CD4-positive, CD25-positive, alpha-beta regulatory T cell (primary cell): ENCODE results near the gene ELMO1. TPM values are rescaled to one million over a fixed set of nuclear protein-coding genes. Genes with fewer than 3 reads are reported as not detected.

Experiments
- ATAC-seq, 2 donors: fragments of 150-1000 bp; cut with Tn5 transposase; one replicate each; pipeline ENCODE4 v1.10.0; 2021; ENCODE audit warnings: low read depth in 2 of 2, moderate number of reproducible peaks in 2 of 2, moderate library complexity in 1 of 2
- DNase-seq, 3 donors: peaks; one replicate each; pipeline versions ENCODE4 v3.0.0 to v3.0.0-alpha.2; 2012 to 2022; ENCODE audit warnings: mixed read lengths in 1 of 3
- H3K27ac ChIP-seq: one replicate; pipeline ENCODE4 v1.7.0; 2013; ENCODE audit warnings: mild to moderate bottlenecking, low read length; ENCODE audit not compliant: insufficient read depth, poor library complexity, severe bottlenecking
- H3K27me3 ChIP-seq: one replicate; pipeline ENCODE4 v1.7.0; 2013; ENCODE audit warnings: low read length; ENCODE audit not compliant: control insufficient read depth, insufficient read depth
- H3K36me3 ChIP-seq: one replicate; pipeline ENCODE4 v1.7.0; 2013; ENCODE audit warnings: mild to moderate bottlenecking, low read length, moderate library complexity; ENCODE audit not compliant: control insufficient read depth, insufficient read depth
- H3K4me1 ChIP-seq: 2 replicates; pipeline ENCODE4 v1.7.0; 2013; ENCODE audit warnings: mild to moderate bottlenecking, low read length; ENCODE audit not compliant: insufficient read depth, control insufficient read depth, poor library complexity, severe bottlenecking
- H3K4me3 ChIP-seq: one replicate; pipeline ENCODE4 v1.7.0; 2013; ENCODE audit warnings: low read depth, mild to moderate bottlenecking, low read length, moderate library complexity
- H3K9me3 ChIP-seq, 2 experiments: 1 replicate in 1 of 2; 2 replicates in 1 of 2; pipeline ENCODE4 v1.7.0; 2013; ENCODE audit warnings: low read length in 2 of 2, mild to moderate bottlenecking in 1 of 2, moderate library complexity in 1 of 2; ENCODE audit not compliant: control insufficient read depth in 2 of 2
- H3K27ac Mint-ChIP-seq, 3 donors: one replicate each; pipeline ENCODE4 v1.8.0; 2020 to 2022; ENCODE audit warnings: mild to moderate bottlenecking in 3 of 3, mixed read lengths in 3 of 3, moderate library complexity in 2 of 3
- H3K27me3 Mint-ChIP-seq: one replicate; pipeline ENCODE4 v1.8.0; 2022; ENCODE audit warnings: mild to moderate bottlenecking, mixed read lengths
- H3K36me3 Mint-ChIP-seq: one replicate; pipeline ENCODE4 v1.8.0; 2020; ENCODE audit warnings: mixed read lengths
- H3K4me1 Mint-ChIP-seq, 4 donors: one replicate each; pipeline ENCODE4 v1.8.0; 2020 to 2022; ENCODE audit warnings: mixed read lengths in 4 of 4, mild to moderate bottlenecking in 1 of 4
- H3K4me3 Mint-ChIP-seq, 4 donors: one replicate each; pipeline ENCODE4 v1.8.0; 2020 to 2022; ENCODE audit warnings: mild to moderate bottlenecking in 4 of 4, mixed read lengths in 4 of 4, moderate library complexity in 3 of 4
- H3K9me3 Mint-ChIP-seq, 7 donors: one replicate each; pipeline ENCODE4 v1.8.0; 2020 to 2022; ENCODE audit warnings: mixed read lengths in 7 of 7, mild to moderate bottlenecking in 3 of 7, moderate library complexity in 2 of 7
- polyA plus RNA-seq, 4 donors: library from polyadenylated mRNA; unstranded; fragments of 300-500 nt; fragmentation: Illumina TruSeq; gene quantifications; one replicate each; pipeline ENCODE4 v1.2.3, GENCODE V29; 2021
- total RNA-seq: library from RNA; stranded (reverse); gene quantifications from one replicate; pipeline ENCODE4 v1.2.3, GENCODE V29; 2022

The ELMO1 gene
- total and polyA plus RNA-seq, 5 donors from 2014 or later: 39.5 to 162 (median 53.5) TPM

GRCh38 chr7:37277513-37277912 lies 171.2 kb downstream of the ELMO1 start:
- Mint-ChIP-seq H3K4me1 (peaks cover 11 to 66% (median 55%) of the 10 kb centered on the region in 4 donors), H3K4me3 (no peak overlapping the region), H3K9me3 (peaks cover 0 to 2% (median 0%) of the 10 kb centered on the region in 7 donors), H3K27me3 (no peaks in the 10 kb centered on the region), H3K27ac (peak overlapping the region in 2 of 3 donors; percentile 6 to 60), H3K36me3 (peaks cover 32% of the 10 kb centered on the region)
- ATAC-seq (no peak), DNase-seq (no peak)
- H3K4me3 ChIP-seq: no peak overlapping the region
- H3K9me3 ChIP-seq: no peaks in the 10 kb centered on the region
- no peaks in the 10 kb centered on the region for H3K27me3 ChIP-seq
- peaks cover 4% of the 10 kb centered on the region for H3K4me1 ChIP-seq
- H3K36me3 ChIP-seq: no peaks in the 10 kb centered on the region
- no peak overlapping the region for H3K27ac ChIP-seq

DNA sequence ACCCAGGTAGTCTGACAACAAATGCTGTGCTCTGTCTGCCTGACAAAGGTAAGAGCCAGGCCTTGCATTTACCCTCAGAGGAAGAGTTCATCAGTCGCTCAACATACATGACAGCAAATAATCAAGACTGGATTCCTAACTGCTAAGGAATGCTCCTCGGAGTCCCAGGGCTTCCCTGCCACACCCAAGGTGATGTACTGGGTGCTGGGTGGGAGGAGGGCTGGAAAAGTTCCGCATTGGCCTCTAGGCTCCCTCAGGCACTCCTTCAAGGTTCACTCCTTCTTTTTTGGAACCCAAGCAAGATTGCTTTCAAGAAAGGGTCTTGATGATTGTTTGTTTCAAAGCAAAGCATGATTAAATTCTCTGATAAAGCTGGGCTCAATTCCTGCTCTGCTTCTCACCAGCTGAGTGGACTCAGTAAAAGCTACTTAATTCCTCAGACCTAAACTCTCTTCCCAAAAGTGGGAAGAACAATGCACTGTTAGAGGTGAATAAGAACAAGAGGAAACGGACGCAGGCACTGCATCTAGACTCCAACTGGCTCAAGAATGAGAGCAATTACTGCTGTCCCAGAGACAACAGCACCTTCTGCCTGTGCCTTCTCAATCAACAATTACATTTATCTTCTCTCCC lies 173.5 kb downstream of the ELMO1 start:
- H3K9me3 Mint-ChIP-seq: no peaks in the 10 kb centered on the region
- peaks cover 14 to 69% (median 53%) of the 10 kb centered on the region in 4 donors for H3K4me1 Mint-ChIP-seq
- no peak for ATAC-seq

GRCh38 chr7:37273891-37274290 lies 174.8 kb downstream of the ELMO1 start:
- H3K9me3 Mint-ChIP-seq: no peaks in the 10 kb centered on the region
- H3K36me3 ChIP-seq: peaks cover 6% of the 10 kb centered on the region
- ATAC-seq: no peak

More for the DNA sequence above, 173.5 kb downstream of the ELMO1 start:
- Histone ChIP-seq H3K9me3 (no peaks in the 10 kb centered on the region), H3K27ac (no peak overlapping the region), H3K4me3 (no peak overlapping the region), H3K36me3 (peaks cover 2% of the 10 kb centered on the region), H3K4me1 (peaks cover 4% of the 10 kb centered on the region), H3K27me3 (no peaks in the 10 kb centered on the region)
- Mint-ChIP-seq H3K4me3 (no peak overlapping the region), H3K27me3 (no peaks in the 10 kb centered on the region), H3K36me3 (peaks cover 31% of the 10 kb centered on the region), H3K27ac (peak overlapping the region in 1 of 3 donors; percentile 74)
- DNase-seq: no peak

GRCh38 chr7:37269711-37270508 lies 178.8 kb downstream of the ELMO1 start:
- H3K36me3 Mint-ChIP-seq: peaks cover 31% of the 10 kb centered on the region
- DNase-seq: no peak

More at GRCh38 chr7:37273891-37274290, 174.8 kb downstream of the ELMO1 start:
- no peaks in the 10 kb centered on the region for H3K27me3 ChIP-seq
- no peaks in the 10 kb centered on the region for H3K9me3 ChIP-seq
- no peak overlapping the region for H3K4me3 ChIP-seq
- H3K27me3 Mint-ChIP-seq: no peaks in the 10 kb centered on the region
- peak overlapping the region; percentile 64 to 79 (median 76) for H3K27ac Mint-ChIP-seq
- no peak for DNase-seq
- peaks cover 35% of the 10 kb centered on the region for H3K36me3 Mint-ChIP-seq
- no peak overlapping the region for H3K4me3 Mint-ChIP-seq
- peaks cover 14 to 66% (median 51%) of the 10 kb centered on the region in 4 donors for H3K4me1 Mint-ChIP-seq
- H3K27ac ChIP-seq: no peak overlapping the region
- peaks cover 4% of the 10 kb centered on the region for H3K4me1 ChIP-seq

DNA sequence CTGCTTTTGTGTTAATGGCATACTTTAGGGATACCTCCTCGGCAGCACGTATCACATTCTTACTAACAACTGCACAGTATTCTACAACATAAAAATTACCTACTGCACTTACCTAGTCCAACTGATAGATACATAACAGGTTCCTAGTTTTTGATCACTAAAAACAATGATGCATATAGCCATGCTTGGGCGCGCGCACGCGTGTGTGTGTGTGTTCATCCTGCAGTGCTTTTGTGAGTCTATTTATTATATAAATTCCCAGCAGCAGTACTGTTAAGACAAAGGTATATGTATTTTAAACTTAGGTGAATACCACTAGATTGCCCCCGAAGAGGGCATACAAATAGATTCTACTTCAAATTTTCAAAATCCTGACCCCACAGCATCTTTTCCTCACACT lies 181.4 kb downstream of the ELMO1 start:
- peaks cover 16% of the 10 kb centered on the region for H3K36me3 ChIP-seq
- H3K9me3 ChIP-seq: no peaks in the 10 kb centered on the region
- Mint-ChIP-seq H3K4me3 (no peak overlapping the region), H3K4me1 (peaks cover 20 to 51% (median 29%) of the 10 kb centered on the region in 4 donors), H3K27me3 (no peaks in the 10 kb centered on the region), H3K9me3 (no peaks in the 10 kb centered on the region), H3K36me3 (peaks cover 23% of the 10 kb centered on the region), H3K27ac (peak overlapping the region in 2 of 3 donors; percentile 34 to 61)
- no peak overlapping the region for H3K4me3 ChIP-seq
- peaks cover 5% of the 10 kb centered on the region for H3K4me1 ChIP-seq
- H3K27ac ChIP-seq: no peak overlapping the region
- no peaks in the 10 kb centered on the region for H3K27me3 ChIP-seq
- no peak for ATAC-seq
- no peak for DNase-seq

More at GRCh38 chr7:37269711-37270508, 178.8 kb downstream of the ELMO1 start:
- peaks cover 9% of the 10 kb centered on the region for H3K4me1 ChIP-seq
- Mint-ChIP-seq H3K4me1 (peaks cover 13 to 62% (median 40%) of the 10 kb centered on the region in 4 donors), H3K4me3 (no peak overlapping the region), H3K9me3 (no peaks in the 10 kb centered on the region), H3K27ac (peak overlapping the region in 2 of 3 donors; percentile 35 to 79), H3K27me3 (no peaks in the 10 kb centered on the region)
- H3K27ac ChIP-seq: no peak overlapping the region
- no peaks in the 10 kb centered on the region for H3K9me3 ChIP-seq
- no peak overlapping the region for H3K4me3 ChIP-seq
- no peaks in the 10 kb centered on the region for H3K27me3 ChIP-seq
- peaks cover 16% of the 10 kb centered on the region for H3K36me3 ChIP-seq
- no peak for ATAC-seq

- no peak overlapping the region for H3K27ac ChIP-seq
- H3K27me3 Mint-ChIP-seq: no peaks in the 10 kb centered on the region
- H3K4me1 ChIP-seq: peaks cover 5% of the 10 kb centered on the region
- H3K9me3 ChIP-seq: no peaks in the 10 kb centered on the region
- ATAC-seq (no peak), DNase-seq (no peak)
- H3K36me3 Mint-ChIP-seq: peaks cover 13% of the 10 kb centered on the region
- H3K36me3 ChIP-seq: peaks cover 14% of the 10 kb centered on the region
- no peak overlapping the region for H3K4me3 Mint-ChIP-seq
- H3K9me3 Mint-ChIP-seq: no peaks in the 10 kb centered on the region
- H3K4me3 ChIP-seq: no peak overlapping the region
- H3K4me1 Mint-ChIP-seq: peaks cover 20 to 43% (median 29%) of the 10 kb centered on the region in 4 donors
- H3K27me3 ChIP-seq: no peaks in the 10 kb centered on the region
- peak overlapping the region in 1 of 3 donors; percentile 60 for H3K27ac Mint-ChIP-seq
Measured at GRCh38 chr7:37265876-37266275, 182.8 kb downstream of the ELMO1 start.

DNA sequence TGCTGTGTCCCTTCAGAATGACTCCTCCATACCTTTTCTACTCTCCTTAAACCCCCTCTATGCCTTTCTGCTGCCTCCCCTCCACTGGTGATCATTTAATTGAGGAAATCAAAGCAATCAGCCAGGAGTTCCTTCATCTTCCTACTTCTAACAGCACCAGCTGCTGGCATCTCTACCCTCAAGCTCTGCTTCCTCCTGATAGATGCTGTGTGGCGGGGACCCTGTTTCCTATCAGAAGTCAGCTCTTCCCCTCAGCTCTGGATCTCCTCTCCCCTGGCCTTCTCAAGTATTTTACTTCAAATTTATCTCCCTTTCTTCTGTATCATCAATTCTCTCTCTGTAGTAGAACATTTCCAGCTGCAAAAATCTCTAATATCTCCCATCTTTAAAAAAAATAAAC lies 183.7 kb downstream of the ELMO1 start:
- Mint-ChIP-seq H3K27ac (peak overlapping the region in 2 of 3 donors; percentile 21 to 60), H3K27me3 (no peaks in the 10 kb centered on the region), H3K36me3 (peaks cover 13% of the 10 kb centered on the region), H3K4me1 (peaks cover 16 to 45% (median 30%) of the 10 kb centered on the region in 4 donors), H3K4me3 (no peak overlapping the region), H3K9me3 (no peaks in the 10 kb centered on the region)
- no peak overlapping the region for H3K27ac ChIP-seq
- no peak overlapping the region for H3K4me3 ChIP-seq
- no peak for DNase-seq
- H3K27me3 ChIP-seq: no peaks in the 10 kb centered on the region
- ATAC-seq: no peak
- no peaks in the 10 kb centered on the region for H3K9me3 ChIP-seq
- peaks cover 5% of the 10 kb centered on the region for H3K4me1 ChIP-seq
- peaks cover 14% of the 10 kb centered on the region for H3K36me3 ChIP-seq
